GM20000 (cell line): ENCODE data around the gene SLC25A14.
A peak's percentile ranks its signal among the peaks of the same experiment; 100 is the strongest.

Experiments used
- DNase-seq: peaks from one replicate; pipeline ENCODE4 v3.0.0; 2012; ENCODE audit warnings: low spot score
- TF ChIP-seq, protein P1 (sequence below): IDR thresholded peaks from 2 replicates; pipeline ENCODE4 v1.5.1; 2012; ENCODE audit warnings: mild to moderate bottlenecking, control low read depth; ENCODE audit errors: extremely low read depth, missing control alignments

SLC25A14 gene, protein sequence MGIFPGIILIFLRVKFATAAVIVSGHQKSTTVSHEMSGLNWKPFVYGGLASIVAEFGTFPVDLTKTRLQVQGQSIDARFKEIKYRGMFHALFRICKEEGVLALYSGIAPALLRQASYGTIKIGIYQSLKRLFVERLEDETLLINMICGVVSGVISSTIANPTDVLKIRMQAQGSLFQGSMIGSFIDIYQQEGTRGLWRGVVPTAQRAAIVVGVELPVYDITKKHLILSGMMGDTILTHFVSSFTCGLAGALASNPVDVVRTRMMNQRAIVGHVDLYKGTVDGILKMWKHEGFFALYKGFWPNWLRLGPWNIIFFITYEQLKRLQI

DNA sequence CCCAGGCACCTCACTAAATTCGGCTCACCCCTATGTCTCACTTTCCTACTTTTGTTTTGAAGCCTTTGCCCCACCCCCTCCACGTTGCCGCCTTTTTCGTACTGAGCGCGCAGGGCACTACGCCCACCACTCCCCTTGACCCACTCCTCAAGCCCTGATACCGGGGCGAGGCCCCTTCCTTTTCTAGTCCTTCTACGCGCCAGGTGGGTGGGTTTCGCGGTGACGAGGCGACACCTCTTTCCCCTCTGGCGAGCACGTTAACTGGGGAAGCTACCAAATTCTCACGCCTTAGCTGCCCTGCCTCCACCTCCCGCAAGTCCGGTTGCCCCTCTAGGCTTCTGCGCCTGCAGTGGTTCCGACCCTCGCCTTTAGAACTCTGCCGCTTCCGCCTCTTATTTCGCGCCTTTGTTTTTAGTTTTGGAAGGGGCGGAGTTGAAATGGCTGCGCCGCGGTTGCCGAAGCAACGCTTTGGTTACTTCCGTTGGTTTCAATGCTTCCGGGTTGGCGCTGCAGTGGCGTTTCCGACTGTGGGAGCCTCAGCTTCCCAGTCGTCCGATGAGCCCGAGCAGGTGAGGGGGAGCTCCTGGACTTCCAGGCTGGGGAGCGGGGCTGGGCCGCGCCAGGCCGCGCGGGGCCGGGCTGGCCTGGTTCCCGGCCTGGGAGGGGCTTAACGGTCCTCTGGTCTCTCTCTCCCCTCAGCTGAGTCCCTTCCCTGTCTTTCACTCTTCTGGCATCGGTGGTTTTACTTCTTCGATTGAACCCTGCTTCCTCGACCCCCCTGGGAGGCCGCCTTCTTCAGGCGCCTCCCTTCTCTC, at the start of gene SLC25A14:
Gene SLC25A14 (plus strand): TSS at position 512 of the 815 bp plus-strand sequence. CDS start 360 bp downstream, outside the sequence.
- peak; percentile 78 for DNase-seq
- TF ChIP-seq, protein P1, sequence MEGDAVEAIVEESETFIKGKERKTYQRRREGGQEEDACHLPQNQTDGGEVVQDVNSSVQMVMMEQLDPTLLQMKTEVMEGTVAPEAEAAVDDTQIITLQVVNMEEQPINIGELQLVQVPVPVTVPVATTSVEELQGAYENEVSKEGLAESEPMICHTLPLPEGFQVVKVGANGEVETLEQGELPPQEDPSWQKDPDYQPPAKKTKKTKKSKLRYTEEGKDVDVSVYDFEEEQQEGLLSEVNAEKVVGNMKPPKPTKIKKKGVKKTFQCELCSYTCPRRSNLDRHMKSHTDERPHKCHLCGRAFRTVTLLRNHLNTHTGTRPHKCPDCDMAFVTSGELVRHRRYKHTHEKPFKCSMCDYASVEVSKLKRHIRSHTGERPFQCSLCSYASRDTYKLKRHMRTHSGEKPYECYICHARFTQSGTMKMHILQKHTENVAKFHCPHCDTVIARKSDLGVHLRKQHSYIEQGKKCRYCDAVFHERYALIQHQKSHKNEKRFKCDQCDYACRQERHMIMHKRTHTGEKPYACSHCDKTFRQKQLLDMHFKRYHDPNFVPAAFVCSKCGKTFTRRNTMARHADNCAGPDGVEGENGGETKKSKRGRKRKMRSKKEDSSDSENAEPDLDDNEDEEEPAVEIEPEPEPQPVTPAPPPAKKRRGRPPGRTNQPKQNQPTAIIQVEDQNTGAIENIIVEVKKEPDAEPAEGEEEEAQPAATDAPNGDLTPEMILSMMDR, result no peak

DNA sequence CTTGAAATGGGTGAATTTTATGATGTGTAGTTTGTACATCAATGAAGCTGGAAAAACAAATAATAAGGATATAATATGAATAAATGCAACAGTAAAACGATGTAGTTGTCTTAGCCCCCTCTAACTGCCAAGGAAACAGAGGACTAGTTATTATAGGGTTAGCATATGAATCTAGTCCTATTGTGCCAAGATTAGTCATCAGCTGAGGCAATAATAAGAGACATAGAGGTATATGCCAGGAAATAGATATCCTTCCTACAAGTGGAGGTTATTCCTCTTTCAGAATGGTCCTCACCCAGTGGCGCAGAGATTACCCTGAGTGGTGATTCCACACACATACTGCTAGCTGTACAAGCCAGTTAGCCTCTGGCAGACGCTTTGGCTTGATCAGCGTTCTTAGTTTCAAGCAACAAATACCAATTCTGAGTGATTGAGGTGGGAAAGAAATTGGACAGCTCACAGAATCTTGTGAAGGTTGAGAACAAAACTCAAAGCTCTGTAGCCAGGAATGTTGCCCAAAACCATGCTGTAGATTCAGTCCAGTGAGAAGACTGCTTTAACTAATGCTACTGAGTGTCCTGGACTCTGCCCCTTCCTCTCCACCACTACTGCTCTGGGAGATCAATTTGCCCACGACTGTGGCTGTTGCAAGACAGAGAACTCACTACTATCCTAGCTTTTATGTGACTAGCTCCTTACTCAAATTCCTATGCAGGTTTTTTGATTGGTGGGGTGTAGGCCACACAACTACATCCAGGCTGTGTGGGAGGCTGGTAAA, 44.0 kb upstream of the SLC25A14 start:
- TF ChIP-seq, protein P1, result no peak
- no peak for DNase-seq

DNA sequence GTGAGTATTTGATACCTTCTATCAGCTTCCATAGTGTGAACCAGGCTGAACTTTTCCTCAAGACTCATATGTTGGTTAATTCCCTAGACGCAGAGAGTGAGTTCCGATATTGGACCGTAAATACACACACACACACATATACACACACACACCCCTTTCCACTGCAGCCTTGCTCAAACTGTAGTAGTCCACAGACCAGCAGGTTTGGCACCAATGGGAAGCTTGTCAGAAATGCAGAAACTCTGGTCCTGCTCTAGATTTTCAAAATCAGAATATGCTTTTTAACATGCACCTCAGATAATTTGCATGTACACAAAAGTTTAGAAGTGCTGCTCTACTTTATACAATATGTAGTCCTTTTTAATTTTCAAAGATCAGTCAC, 43.4 kb upstream of the SLC25A14 start:
- TF ChIP-seq, protein P1, result no peak
- DNase-seq, result no peak

DNA sequence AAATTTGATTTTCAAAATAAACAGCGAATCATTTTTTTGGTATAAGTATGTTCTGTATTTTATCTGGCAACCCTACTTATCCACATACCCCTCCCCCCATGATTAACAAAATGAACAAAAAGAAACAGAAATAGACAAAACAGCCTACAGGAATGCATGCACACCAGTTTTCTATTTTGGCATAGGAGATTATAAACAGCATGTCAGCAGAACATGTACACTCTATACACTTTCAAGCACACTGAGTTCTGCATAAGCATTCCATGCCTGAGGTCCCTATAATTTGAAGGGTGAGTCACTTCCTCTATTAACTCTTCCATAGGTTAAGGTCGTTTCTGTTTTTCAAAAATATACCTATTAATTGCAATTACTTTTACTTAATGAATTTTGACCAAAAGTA, 43.0 kb upstream of the SLC25A14 start:
- TF ChIP-seq, protein P1, result no peak
- DNase-seq, result no peak

DNA sequence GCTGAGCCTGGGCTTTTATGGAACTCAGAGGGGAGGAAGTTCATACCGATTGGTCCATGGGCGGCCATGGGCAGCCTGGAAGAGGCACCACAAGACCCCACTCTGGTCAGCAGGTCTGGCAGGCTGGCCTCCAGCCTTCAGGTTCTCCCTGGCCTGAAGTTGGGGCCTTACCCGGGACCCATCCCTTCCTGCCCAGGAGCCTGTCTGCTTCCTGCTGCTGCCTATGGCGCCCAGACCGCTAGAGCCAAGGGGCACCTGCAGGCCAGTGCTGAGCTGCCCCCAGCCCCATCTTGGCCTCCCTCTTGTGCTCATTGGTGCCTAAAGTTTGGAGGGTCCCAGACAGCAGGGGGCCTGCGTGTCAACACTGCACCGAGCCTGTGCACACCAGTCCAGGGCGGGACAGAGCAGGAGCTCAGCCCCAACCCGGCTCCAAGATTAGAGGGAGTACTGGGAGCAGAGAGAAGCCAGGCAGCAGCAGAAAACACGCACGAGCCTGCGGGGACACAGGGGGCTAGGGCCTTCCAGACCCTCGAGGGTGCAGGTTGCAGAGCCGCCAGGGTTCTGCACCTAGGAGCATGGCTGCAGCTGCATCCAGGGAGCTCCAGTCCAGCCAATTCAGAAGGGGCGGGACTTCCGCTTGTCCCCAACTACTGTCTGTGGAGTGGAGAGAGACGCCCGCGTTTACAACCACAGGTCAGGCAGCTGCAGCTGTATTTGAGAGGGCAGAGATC, 40.3 kb upstream of the SLC25A14 start:
- DNase-seq, result no peak
- TF ChIP-seq, protein P1, result no peak

DNA sequence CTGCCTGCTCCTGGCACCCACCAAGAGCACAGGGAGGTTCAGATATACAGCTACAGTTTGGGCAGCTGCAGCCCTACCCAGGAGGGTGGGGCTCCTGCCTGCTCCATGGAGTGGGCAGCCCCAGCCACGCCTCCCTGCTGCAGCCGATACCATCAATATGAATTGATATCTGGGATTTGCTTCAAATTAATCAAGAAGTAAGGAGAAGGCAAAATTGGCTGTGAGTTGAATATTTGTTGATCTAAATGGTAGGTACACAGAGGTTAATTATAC, 39.8 kb upstream of the SLC25A14 start:
- no peak for DNase-seq
- TF ChIP-seq, protein P1, result no peak
